HepG2 (cell line): Measurements from ENCODE around the gene ASTN2. TPM values are rescaled to one million over a fixed set of nuclear protein-coding genes. Genes with fewer than 3 reads are reported as not detected.
A peak's percentile ranks its signal among the peaks of the same experiment; 100 is the strongest.

ENCODE experiments used
- AHDC1 ChIP-seq: sonication (generic); formaldehyde crosslinking; IDR thresholded peaks from 2 replicates; pipeline ENCODE4 v1.5.1; 2020; ENCODE audit warnings: mild to moderate bottlenecking, missing genetic modification reagents, borderline replicate concordance
- DMAP1 ChIP-seq: IDR thresholded peaks from 2 replicates; pipeline ENCODE4 v1.6.1; 2016
- ETS1 ChIP-seq: sonication (generic); formaldehyde crosslinking; IDR thresholded peaks from 2 replicates; pipeline ENCODE4 v1.4.0; 2020; ENCODE audit warnings: missing genetic modification reagents
- FOSL2 ChIP-seq: sonication (generic); formaldehyde crosslinking; IDR thresholded peaks from 2 replicates; pipeline ENCODE4 v1.4.0; 2020; ENCODE audit warnings: missing genetic modification reagents
- FOXO1 ChIP-seq: sonication (generic); formaldehyde crosslinking; IDR thresholded peaks from 2 replicates; pipeline ENCODE4 v1.4.0; 2020; ENCODE audit warnings: missing genetic modification reagents
- GABPA ChIP-seq, 2 experiments: IDR thresholded peaks; 2 replicates each; pipeline ENCODE4 v1.6.1; 2011 to 2016; ENCODE audit warnings: low read depth in 2 of 2, low read length in 1 of 2, missing biosample characterization in 1 of 2, missing genetic modification characterization in 1 of 2
- GATAD2A ChIP-seq: IDR thresholded peaks from 2 replicates; pipeline ENCODE4 v1.6.1; 2016
- KDM3A ChIP-seq: IDR thresholded peaks from 2 replicates; pipeline ENCODE4 v1.6.1; 2018; ENCODE audit warnings: low read depth, missing compliant biosample characterization
- NR2F2 ChIP-seq: IDR thresholded peaks from 2 replicates; pipeline ENCODE4 v1.6.1; 2012; ENCODE audit warnings: low read depth, inconsistent platforms, borderline replicate concordance
- RCOR2 ChIP-seq: IDR thresholded peaks from 2 replicates; pipeline ENCODE4 v1.6.1; 2016; ENCODE audit warnings: missing biosample characterization, missing genetic modification reagents
- SAP130 ChIP-seq: IDR thresholded peaks from 2 replicates; pipeline ENCODE4 v1.6.1; 2016; ENCODE audit warnings: low read depth
- SP5 ChIP-seq: IDR thresholded peaks from 2 replicates; pipeline ENCODE4 v1.6.1; 2016; ENCODE audit warnings: low read depth, borderline replicate concordance
- SRF ChIP-seq: IDR thresholded peaks from 2 replicates; pipeline ENCODE4 v1.6.1; 2011; ENCODE audit warnings: mild to moderate bottlenecking, low read depth, low read length, moderate library complexity
- WIZ ChIP-seq: sonication (generic); formaldehyde crosslinking; IDR thresholded peaks from 2 replicates; pipeline ENCODE4 v1.5.1; 2020; ENCODE audit warnings: mild to moderate bottlenecking, missing genetic modification reagents
- ZBTB43 ChIP-seq: sonication (generic); formaldehyde crosslinking; conservative IDR thresholded peaks from 2 replicates; pipeline ENCODE4 v1.4.0; 2020; ENCODE audit warnings: missing genetic modification reagents
- ZBTB7A ChIP-seq: sonication (generic); formaldehyde crosslinking; IDR thresholded peaks from 2 replicates; pipeline ENCODE4 v1.8.0; 2022; ENCODE audit warnings: mild to moderate bottlenecking, missing genetic modification reagents
- ZNF101 ChIP-seq: sonication (generic); formaldehyde crosslinking; IDR thresholded peaks from 2 replicates; pipeline ENCODE4 v1.4.0; 2020; ENCODE audit warnings: mild to moderate bottlenecking, low read depth, missing genetic modification reagents, borderline replicate concordance
- ZNF431 ChIP-seq: sonication (generic); formaldehyde crosslinking; IDR thresholded peaks from 2 replicates; pipeline ENCODE4 v1.9.0; 2022; ENCODE audit warnings: missing genetic modification reagents, low read depth, mild to moderate bottlenecking, borderline replicate concordance
- ZNF556 ChIP-seq: sonication (generic); formaldehyde crosslinking; IDR thresholded peaks from 2 replicates; pipeline ENCODE4 v1.4.0; 2020; ENCODE audit warnings: mild to moderate bottlenecking, missing genetic modification reagents, borderline replicate concordance
- ZNF780A ChIP-seq: sonication (generic); formaldehyde crosslinking; IDR thresholded peaks from 2 replicates; pipeline ENCODE4 v1.8.0; 2022; ENCODE audit warnings: mild to moderate bottlenecking, missing genetic modification reagents, moderate library complexity
- ZNF792 ChIP-seq: IDR thresholded peaks from 2 replicates; pipeline ENCODE4 v1.6.1; 2016
- ZSCAN5A ChIP-seq: sonication (generic); formaldehyde crosslinking; IDR thresholded peaks from 2 replicates; pipeline ENCODE4 v1.8.0; 2022; ENCODE audit warnings: mild to moderate bottlenecking, missing genetic modification reagents, borderline replicate concordance
- polyA plus RNA-seq, 8 experiments: library from polyadenylated mRNA; depleted of rRNA in 3 of 8; stranded (reverse) in 7 of 8; unstranded in 1 of 8; fragments of >200 nt; fragmentation: Illumina TruSeq in 4 of 8; extraction: Trizol in 4 of 8; gene quantifications; 2 replicates each; pipeline versions ENCODE4 v1.2.1 to v1.2.3, GENCODE V29; 2011 to 2016; ENCODE audit warnings: low read depth in 4 of 8, missing spikeins in 1 of 8, mixed read lengths in 1 of 8; ENCODE audit not compliant: insufficient read depth in 1 of 8
- total RNA-seq, 5 experiments: library from RNA; depleted of rRNA; stranded (reverse); fragments of >200 nt; fragmentation: Illumina TruSeq; extraction: Trizol; gene quantifications; 2 replicates each; pipeline ENCODE4 v1.2.3, GENCODE V29; 2016; ENCODE audit warnings: low read depth in 1 of 5

The ASTN2 gene
- total and polyA plus RNA-seq, 2 of the 13 experiments (the other 11 are each of a cell fraction or from before 2014, with no cell fraction given): 5.2 to 13.5 TPM

GRCh38 chr9:116574027-116574679 lies 840.7 kb downstream of the ASTN2 start (continued):
- peak; percentile 81 for TF ChIP-seq AHDC1 (CRISPR knock-in tag)
- TF ChIP-seq FOSL2 (CRISPR knock-in tag): peak; percentile 30; the same call in 1 of the 2 replicates
- no peak for TF ChIP-seq ZNF792 (CRISPR knock-in tag)
- TF ChIP-seq ZNF556: no peak
- no peak for TF ChIP-seq SRF
- no peak for TF ChIP-seq ZNF780A (CRISPR knock-in tag)
- TF ChIP-seq ZSCAN5A (CRISPR knock-in tag): no peak
- TF ChIP-seq SAP130 (CRISPR knock-in tag): peak; percentile 56; the same call in 1 of the 2 replicates
- TF ChIP-seq ZBTB7A (CRISPR knock-in tag): no peak
- TF ChIP-seq WIZ: no peak
- no peak for TF ChIP-seq ZBTB43 (CRISPR knock-in tag)
- 0 out of 2 replicates have a peak, but pooled peaks have one; percentile 19 for TF ChIP-seq RCOR2
- no peak for TF ChIP-seq ZNF431 (CRISPR knock-in tag)
- TF ChIP-seq ETS1 (CRISPR knock-in tag): no peak
- TF ChIP-seq GABPA (IDR thresholded peaks at IDR 0.05; ENCODE audit: low read depth, low read length): no peak
- no peak for TF ChIP-seq GABPA (CRISPR knock-in tag; IDR thresholded peaks at IDR 0.05; ENCODE audit: low read depth)
- TF ChIP-seq NR2F2: peak; percentile 80
- TF ChIP-seq FOXO1 (CRISPR knock-in tag): peak; percentile 61; the same call in 1 of the 2 replicates
- TF ChIP-seq ZNF101 (CRISPR knock-in tag): no peak
- TF ChIP-seq GATAD2A: peak; percentile 61
- TF ChIP-seq SP5 (CRISPR knock-in tag): peak; percentile 80
- no peak for TF ChIP-seq DMAP1 (CRISPR knock-in tag)
- no peak for TF ChIP-seq KDM3A
